DMS 273 treated with DMSO at 0.1 percent for 48 hours (cell line): ENCODE measurements around the gene ITGB8.

Experiments used
- DNase-seq: peaks from one replicate; lab custom pipeline; 2025; lab: John Stamatoyannopoulos, UW

Gene ITGB8

DNA sequence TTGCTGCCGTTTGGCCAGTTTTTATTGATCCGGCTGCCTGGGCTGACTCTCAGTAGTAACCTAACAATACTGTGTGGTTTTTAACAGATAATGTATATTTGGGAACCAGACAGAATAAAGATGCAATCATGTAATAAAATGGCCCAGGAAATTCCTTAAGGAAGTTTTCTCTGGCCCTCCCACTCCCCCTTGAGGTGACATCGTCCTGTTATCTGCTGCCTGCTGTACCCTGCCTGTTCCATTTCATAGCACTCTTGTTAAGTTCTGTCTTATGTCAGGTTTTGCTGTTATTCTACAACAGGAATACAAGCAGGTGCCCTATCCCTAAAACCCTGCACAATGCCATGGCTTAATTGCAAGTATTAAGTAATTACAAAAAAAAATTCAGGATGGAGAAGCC is 12.5 kb downstream of the ITGB8 start:
- no peak for DNase-seq

DNA sequence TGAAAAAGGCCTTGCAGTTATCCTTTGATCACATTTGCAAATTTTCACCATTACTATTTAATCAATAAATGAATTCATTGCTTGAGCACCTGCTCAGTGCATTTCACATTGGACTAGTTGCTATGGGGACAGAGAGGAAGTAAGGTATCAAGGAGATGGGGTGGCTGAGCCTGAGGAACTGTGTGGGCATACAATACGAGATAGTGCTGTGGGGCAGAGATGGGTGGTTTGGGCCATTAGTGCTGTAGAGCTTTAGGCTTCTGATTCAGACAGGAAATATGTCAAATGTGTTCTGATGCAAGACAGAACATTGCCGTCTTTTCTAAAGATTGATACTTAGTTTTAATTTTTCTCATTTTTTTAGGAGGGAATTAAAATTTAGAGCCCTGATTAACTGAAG is 13.2 kb downstream of the ITGB8 start:
- DNase-seq: no peak

DNA sequence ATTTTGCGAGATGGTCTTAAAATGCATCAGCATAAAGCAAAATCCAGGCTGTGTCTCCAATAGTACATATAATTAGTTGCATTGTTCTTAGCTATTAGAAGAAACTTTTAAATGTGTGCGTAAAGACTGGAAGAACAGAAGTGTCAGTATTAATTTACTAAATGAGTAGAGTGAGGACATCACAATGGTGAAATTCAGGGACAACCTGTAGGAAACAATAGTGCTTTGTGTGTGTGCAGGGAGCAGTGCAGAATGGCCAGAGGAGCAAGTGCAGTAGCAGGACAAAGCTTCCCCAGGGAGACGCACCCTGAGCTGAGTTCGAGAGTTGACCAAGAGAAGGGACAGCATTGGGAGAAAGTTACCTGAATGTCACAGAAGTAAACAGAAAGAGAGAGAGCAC is 13.7 kb downstream of the ITGB8 start:
- no peak for DNase-seq

DNA sequence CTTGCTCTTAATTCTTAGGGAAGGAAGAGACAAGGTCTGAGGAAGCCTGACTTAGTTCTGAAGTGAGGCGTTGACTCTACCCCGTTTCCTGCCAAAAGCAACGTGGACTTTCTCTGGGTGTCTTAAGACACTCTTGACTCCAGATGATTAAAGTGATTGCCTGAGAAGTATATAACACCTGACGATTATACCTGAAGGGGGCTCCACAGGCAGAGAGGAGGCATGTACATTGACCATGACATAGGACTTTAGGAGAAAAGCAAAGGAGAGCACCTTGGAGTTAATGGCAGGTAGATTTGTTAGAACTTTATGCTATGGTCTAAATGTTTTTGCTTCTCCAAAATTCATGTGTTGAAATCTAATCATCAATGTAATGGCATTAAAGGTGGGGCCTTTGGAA is 15.9 kb downstream of the ITGB8 start:
- no peak for DNase-seq

DNA sequence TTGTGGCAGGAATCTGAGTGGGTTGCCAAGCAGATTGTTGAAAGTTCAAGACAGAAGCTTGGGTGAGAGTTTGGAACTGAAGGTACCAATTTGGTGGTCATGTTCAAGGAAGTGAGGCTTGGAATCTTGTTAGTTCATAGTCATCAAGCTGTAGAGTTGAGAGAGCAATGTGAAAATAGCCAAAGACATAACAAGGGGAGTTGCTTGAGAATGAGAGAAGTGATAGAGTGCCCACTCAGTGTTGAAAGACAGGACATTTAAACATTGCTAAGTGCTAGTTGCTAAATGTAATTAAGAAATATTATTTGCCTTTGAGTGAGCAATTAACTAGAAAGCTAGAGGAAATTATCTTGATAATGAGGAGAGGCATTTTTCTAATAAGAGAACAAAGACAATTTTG is 17.0 kb downstream of the ITGB8 start:
- DNase-seq: no peak

DNA sequence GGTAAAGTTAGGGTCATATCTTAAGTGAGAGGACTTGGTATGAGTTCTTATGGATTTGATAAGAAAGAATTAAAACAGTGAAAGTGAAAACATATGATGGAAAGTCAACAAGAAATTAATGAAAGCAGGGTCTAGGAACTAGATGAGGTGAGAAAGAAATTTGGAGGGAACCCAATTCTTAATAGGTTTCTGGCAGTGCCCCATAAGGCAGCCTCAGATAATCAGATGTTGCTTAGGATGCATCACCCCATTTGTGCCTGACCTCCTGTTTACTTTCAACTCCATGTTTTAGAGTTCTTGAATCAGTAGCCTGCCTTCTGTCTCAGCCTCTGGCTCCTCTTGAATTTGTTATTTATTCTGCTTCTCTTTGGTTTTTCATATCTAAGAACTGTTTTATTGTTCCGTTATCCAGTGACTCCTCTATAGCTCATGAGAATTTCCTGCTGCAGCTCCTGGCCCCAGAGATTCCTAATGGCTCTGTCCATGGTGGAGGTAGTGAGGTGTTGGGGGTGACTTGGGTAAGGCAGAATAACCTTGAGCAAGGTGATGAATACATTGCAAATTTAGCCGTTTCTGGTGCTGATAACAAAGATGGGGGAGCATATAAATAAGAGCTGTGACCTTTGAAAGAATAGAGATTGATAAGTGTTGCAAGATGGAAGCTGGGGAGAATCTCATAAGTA is 17.6 kb downstream of the ITGB8 start:
- DNase-seq: no peak

DNA sequence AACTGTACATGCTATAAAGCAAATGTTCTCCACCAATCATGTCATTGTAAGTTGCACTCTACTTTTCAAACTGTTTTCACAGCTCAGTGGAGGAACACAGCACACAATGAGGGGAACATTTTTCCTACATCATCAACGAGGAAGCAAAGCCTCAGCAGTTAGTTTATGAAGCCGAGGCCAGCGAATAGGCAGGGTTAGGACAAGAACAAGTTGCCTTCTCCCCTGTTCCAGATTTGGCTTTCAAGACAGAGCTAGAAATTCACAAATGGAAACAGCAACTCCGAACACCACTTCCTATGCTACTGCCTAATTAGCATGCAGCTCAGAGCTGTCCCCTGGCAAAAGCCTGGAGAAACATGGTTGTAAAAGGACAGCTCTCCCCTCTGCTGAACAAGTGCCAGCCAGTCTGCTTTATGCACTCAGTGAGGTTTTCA is 19.8 kb downstream of the ITGB8 start:
- no peak for DNase-seq

DNA sequence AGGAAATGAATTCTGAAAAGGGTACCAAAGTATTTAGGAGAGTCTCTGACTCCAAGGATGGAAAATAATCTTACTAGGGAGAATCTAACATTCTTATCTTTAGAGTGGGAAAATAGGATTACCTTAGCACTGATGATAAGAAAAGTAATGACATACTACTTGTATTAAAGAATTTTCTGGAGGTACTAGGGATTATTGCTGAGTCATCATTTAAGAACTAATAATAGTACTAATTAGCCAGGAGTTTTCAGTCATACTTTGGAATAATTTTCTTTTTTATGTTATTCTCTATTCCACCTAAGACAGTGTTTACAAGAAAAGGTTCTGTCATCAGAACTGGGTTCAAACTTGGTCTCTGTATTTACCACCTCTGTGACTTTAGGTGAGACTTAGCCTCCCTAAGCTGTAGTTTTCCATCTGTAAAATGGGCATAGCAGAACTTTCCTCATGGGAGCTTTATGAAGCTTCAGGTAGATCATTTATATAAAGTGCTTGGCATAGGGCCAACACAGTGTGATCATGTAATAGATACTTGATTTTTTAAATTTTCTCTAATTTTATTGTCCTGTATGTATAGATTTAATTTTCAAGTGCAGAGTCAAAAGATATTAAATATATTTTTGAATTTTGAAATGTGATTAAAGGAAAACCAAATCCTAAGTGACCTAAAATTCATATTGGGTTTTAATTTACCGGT is 20.4 kb downstream of the ITGB8 start:
- DNase-seq: no peak

DNA sequence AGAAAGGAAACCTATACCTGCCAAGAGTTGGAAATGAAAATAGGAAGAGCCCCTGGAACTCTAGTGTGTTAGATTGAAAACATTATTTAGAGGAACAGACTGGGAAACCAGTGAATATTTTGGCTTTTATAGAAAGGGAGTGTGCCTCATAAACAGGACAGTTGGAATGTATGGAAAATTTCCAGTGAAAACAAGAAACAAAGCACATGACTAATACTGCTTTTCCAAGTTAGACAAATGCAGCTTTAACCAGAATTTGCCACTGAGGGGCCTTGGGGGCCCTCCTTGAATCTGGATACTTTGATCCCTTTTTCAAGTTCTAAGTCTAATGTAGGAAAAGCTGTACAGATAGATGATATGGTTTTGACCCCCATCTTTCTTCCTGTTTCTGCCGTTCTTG is 21.2 kb downstream of the ITGB8 start:
- DNase-seq: no peak

DNA sequence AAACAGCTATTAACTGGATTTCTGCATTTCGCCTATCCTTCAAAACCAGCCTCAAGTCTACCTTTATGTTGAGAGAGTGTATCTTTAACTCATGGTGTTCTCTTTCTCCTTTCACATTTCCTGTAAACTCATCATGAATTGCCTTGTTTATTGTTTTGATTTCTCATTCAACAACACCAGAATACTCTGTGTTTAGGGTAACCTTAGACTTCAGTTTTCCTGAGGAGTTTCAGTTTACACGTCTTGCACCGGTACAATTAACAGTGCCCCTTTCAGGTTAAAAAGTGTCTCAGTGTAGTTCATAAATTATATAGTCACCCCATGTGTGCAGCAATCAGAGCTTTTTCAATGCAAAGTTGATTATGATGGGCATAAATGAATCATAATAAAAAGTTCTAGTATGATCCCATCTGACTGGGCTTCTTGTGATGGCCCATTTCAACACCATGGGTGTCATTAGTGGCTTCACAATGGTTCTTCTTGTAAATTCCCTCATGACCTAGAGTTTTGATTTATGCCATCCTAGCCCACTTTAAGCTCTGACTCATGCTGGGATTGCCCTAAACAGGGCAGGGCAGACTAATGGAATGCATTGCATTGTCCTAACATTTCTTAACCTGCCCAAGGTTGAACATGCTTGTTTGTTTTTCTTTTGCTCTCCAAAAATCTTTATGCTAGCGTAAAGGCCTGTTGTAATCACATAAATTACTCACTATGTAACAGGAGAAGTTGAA is 22.0 kb downstream of the ITGB8 start:
- DNase-seq: no peak

DNA sequence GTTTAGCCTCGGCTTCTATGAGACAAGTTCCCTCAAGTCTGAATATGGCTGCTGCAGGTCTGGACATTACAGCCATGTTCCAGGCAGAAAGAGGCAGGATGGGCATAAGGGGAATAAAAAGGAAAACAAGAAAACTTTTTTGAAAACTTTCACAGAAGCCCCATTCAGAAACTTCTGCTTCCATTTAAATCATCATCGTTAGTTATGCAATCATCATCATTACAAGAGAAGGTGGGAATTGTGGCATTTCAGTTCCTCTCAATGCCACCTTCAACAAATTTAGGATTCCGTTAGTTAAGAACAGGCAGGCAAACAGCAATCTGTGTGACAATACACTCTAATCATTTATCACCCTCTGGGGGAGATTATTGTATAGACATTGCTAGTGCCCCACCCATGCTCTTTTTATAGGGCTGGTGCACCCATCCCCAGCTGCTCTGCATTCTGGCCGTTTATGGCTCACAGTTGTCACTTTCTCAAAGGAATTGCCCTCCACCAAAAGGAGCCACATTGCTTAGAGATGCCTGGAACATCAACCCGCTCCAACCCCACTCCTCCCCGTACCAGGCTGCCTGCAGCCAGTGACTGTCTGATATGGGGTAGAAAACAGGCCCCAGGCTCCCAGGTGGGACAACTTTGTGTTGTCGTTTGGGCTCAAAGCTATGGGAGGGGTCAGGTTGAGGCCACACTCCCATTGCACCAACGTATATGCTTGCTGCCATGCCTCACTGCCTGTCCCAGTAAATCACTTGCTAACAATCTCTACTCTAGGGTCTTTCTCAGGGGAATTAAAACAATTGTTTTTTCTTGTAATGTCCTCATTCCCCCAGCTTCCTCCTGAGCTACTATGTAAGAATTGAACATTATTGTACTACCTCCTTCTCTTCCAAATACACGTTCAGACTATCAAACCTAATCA is 24.2 kb downstream of the ITGB8 start:
- no peak for DNase-seq

DNA sequence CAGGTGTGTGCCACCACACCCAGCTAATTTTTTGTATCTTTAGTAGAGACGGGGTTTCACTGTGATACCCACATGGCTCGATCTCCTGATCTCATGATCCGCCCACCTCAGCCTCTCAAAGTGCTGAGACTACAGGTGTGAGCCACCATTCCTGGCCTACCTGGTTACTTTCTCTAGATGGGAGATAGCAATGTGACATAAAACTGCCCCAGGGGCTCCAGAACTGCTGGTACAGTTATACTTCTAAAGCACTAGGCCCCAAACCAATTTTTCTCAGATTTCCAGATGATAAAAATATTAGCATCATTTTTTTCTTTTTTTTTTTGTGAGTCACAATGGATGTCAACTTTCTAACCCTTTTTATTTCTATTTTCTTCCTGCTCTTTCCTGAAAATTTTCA is 27.4 kb downstream of the ITGB8 start:
- no peak for DNase-seq

DNA sequence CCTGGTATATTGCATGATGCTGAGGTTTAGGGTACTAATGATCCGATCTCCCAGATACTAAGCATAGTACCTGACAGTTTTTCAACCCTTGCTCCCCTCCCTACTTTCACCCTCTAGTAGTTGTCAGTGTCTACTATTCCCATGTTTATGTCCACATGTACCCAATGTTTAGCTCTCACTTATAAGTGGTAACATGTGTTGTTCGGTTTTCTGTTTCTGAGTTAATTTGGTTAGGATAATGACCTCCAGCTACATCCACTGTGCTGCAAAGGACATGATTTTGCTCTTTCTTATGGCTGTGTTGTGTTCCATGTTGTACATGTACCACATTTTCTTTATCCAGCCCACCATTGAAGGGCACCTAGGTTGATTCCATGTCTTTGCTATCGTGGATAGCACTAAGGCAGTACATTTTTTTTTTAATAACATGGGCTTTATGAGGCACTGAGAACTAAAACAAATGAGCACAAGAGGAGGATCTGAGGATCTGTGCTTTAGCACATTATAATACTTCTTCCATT is 28.1 kb downstream of the ITGB8 start:
- DNase-seq: no peak

DNA sequence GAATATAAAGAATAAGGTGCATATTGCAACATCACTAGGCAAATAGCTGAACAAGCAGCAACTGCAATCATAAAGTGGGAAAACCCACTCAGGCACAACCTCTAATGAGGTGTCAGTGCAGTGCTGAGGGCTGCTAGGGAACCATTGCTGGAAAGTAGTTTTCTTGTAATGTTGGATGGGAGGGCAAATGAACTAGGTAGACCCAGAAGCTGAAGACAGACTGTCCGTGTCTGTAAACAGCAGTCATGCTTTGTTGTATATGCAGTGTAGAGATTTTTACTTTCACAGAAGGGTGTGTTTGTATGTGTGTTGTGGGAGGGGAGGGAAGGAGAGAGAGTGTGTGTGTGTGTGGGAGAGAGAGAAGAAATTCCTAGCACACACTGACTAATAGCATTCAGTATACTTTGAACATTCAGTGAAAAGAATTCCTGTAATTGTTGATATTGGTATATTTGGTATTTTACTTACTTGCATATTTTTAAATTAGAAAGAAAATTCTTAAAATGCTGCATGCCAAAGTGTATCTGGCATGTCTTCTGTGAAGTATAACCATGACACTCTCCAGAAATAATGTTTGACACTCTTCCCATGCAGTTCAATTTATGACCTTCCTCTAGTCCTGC is 28.8 kb downstream of the ITGB8 start:
- no peak for DNase-seq

DNA sequence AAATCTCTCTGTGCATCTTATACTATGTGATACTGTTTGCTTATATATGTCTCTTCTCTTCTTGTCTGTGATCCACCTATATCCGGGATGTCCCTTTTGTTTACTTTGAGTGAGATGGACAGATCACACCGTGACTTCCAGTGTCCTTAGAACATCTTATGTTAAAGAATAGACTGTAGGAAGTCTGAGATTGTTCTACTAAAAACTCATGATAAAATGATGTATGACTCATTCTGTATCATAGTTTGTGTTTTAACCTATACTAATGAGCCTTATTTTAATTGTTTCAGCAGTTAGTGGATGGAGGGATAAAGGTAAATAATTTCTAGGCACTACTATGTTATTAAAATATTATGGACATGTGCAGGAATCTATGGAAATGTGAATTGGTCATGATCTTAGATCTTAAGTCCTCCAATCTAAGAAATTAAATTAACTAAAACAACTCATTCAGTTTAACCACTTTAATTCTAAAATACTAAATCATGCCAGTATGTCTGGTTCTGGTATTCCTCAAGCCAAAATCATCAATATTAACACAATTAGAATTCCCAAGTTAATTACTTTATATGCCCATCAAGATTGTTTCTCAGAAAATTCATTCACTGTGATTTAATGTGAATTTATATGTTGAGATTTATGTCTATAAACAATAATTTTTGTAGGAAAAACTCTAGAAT is 32.0 kb downstream of the ITGB8 start:
- no peak for DNase-seq

DNA sequence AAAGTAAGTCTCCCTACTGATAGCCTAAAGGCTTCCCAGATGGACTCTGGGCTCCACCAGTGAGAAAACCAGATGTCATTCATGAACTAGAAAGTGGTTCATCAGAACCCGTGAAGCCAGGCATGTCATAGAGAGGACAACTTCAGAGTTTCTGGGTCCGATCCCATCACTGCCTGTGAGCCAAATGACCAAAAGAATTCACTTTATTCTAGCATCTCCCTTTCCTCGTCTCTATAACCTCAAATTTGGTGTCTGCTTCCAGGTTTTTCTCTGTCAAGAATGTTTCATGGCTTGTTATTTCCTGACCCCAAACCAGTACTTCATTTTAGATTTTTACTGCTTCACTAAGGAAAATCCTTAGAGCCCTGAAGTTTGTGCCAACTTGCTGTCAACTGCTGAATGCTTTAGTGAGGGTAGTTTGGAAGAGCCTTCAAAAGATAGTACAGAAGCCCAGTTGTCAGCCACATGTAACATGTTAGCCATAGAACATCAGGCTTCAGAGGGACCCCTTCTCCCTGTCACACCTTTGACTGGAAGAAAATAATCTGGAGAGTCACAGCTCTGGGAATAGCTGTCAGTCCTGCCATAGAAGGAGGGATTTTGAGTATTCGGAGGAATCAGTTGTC is 34.0 kb downstream of the ITGB8 start:
- no peak for DNase-seq

DNA sequence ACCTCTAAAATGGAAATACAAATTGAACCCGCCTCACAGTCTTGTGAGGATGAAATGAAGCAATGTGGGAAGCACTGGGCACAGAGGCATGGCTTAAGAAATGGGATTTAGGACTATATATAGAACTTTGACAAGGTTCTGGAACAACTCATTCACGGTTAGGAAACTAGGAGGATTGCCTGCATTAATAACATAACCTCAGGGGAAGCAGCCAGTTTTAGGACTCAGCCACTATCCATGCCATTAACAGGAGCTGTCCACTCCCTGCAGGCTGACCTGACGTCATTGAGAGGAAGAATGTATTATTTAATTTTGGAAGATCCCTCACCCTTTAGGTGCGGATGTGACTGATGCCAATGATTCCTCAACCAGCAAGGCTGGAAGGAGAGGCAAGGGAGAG is 34.8 kb downstream of the ITGB8 start:
- DNase-seq: no peak

DNA sequence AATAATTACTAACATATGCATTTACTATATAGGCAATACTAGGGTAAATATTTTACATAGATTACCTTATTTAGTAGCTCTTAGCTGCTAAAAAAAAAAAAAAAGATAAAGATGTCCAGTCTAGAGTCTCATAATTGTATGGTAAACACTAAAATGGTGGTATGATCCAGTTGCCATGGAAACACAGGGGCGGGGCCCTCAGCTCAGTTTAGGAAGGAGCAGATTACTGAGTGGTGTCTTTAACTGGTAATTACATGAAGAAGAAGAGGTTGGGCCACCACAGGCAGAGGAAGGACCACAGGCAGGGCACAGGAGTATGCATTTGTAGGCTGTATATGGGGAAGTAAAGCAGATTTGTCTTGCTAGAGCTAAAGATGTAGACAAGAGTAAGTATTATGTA is 43.7 kb downstream of the ITGB8 start:
- no peak for DNase-seq

DNA sequence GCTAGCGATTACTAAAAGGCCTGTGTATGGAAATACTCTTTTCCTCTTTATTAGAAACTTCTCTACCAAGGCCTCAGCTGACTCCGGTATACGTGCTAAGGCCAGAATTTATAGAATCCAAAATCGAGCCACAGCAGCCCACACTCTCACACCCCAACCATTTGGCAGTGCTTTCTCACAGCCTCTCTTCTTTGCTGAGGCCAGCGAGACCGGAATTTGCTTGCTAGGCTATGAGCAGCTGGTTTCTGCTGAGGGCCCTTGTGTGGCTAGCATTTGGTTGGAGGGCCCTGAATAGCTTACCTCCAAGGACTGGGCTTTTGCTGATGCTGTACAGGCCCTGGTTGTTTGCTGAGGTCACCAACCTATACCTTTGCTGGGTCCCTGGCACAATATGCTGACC is 46.1 kb downstream of the ITGB8 start:
- no peak for DNase-seq

DNA sequence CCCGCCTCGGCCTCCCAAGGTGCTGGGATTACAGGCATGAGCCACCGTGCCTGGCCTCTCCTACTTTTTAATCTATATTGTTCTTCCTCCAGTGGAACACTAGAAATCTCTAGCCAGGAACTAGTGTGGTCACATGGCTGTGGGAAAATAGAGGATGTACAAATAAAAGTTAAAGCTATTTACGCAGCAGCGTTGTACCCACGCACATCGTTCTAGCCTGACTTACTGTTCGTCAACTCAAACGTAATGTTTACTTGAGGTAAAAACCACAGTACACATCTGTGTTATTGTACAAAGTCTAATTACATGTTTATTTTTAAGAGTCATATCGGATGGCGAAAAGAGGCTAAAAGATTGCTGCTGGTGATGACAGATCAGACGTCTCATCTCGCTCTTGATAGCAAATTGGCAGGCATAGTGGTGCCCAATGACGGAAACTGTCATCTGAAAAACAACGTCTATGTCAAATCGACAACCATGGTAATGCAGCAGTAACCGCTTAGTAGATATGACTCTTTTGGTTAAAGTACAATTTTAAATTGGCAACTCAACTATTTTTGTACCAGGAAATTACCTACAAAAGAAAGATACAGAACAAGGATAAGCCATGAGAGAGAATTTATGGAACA is 50.8 kb downstream of the ITGB8 start:
- DNase-seq: no peak
